Stomach smooth muscle (tissue), 2 donors: ENCODE results near the gene LBHD2.
"Not testable (repeated sequence)": the region's sequence is repeated elsewhere in the genome, so short reads cannot be mapped to it uniquely, and the experiment has no call there.

ENCODE experiments used
- H3K27ac ChIP-seq: one replicate; pipeline ENCODE4 v1.7.0; 2013; ENCODE audit warnings: mild to moderate bottlenecking, low read length, inconsistent platforms
- H3K27me3 ChIP-seq, 2 donors: one replicate each; pipeline ENCODE4 v1.7.0; 2013; ENCODE audit warnings: low read length in 2 of 2; ENCODE audit not compliant: insufficient read depth in 2 of 2, control insufficient read depth in 1 of 2
- H3K36me3 ChIP-seq, 2 donors: one replicate each; pipeline ENCODE4 v1.7.0; 2013; ENCODE audit warnings: low read length in 2 of 2; ENCODE audit not compliant: control insufficient read depth in 2 of 2, insufficient read depth in 2 of 2
- H3K4me1 ChIP-seq: one replicate; pipeline ENCODE4 v1.7.0; 2013; ENCODE audit warnings: low read length; ENCODE audit not compliant: control insufficient read depth, insufficient read depth
- H3K4me3 ChIP-seq, 2 donors: one replicate each; pipeline ENCODE4 v1.7.0; 2013; ENCODE audit warnings: low read length in 2 of 2
- H3K9ac ChIP-seq, 2 donors: one replicate each; pipeline ENCODE4 v1.7.0; 2013; ENCODE audit warnings: low read length in 2 of 2, mild to moderate bottlenecking in 1 of 2
- H3K9me3 ChIP-seq, 2 donors: one replicate each; pipeline ENCODE4 v1.7.0; 2013; ENCODE audit warnings: low read length in 2 of 2; ENCODE audit not compliant: control insufficient read depth in 2 of 2
- donor health status: healthy.
- donor health status: Pancreatic carcinoma.

LBHD2 gene

GRCh38 chr14:103116636-103117035 is 32.6 kb downstream of the LBHD2 start:
- no peaks in the 10 kb centered on the region for H3K9me3 ChIP-seq
- peaks cover 23% of the 10 kb centered on the region for H3K4me1 ChIP-seq
- H3K27me3 ChIP-seq: peaks cover 4 to 5% of the 10 kb centered on the region in 2 donors

GRCh38 chr14:103117499-103117898 is 33.5 kb downstream of the LBHD2 start:
- H3K27ac ChIP-seq, H3K36me3 ChIP-seq, H3K4me3 ChIP-seq, H3K9me3 ChIP-seq, H3K9ac ChIP-seq: not testable (repeated sequence)
- Histone ChIP-seq H3K27me3 (peaks cover 8 to 11% of the 10 kb centered on the region in 2 donors), H3K4me1 (peaks cover 29% of the 10 kb centered on the region)

More at GRCh38 chr14:103116636-103117035, 32.6 kb downstream of the LBHD2 start:
- no peak overlapping the region for H3K9ac ChIP-seq
- H3K27ac ChIP-seq: no peak overlapping the region
- no peaks in the 10 kb centered on the region for H3K36me3 ChIP-seq
- no peak overlapping the region for H3K4me3 ChIP-seq

- peaks cover 33% of the 10 kb centered on the region for H3K4me1 ChIP-seq
- H3K4me3 ChIP-seq: no peak overlapping the region
- no peaks in the 10 kb centered on the region for H3K36me3 ChIP-seq
- no peak overlapping the region for H3K9ac ChIP-seq
- H3K27ac ChIP-seq: peak overlapping the region; percentile 60
- H3K9me3 ChIP-seq: no peaks in the 10 kb centered on the region
- peaks cover 12 to 17% of the 10 kb centered on the region in 2 donors for H3K27me3 ChIP-seq
These were observed 34.1 kb downstream of the LBHD2 start for GRCh38 chr14:103118018-103118662.

- Histone ChIP-seq H3K9me3 (no peaks in the 10 kb centered on the region), H3K27me3 (peaks cover 14 to 23% of the 10 kb centered on the region in 2 donors), H3K9ac (no peak overlapping the region), H3K36me3 (no peaks in the 10 kb centered on the region), H3K4me1 (peaks cover 34% of the 10 kb centered on the region), H3K27ac (peak overlapping the region; percentile 60), H3K4me3 (no peak overlapping the region)
These were observed 34.8 kb downstream of the LBHD2 start for GRCh38 chr14:103118663-103119404.

- not testable (repeated sequence) for H3K9ac ChIP-seq, H3K4me3 ChIP-seq, H3K36me3 ChIP-seq, H3K9me3 ChIP-seq, H3K27ac ChIP-seq
- Histone ChIP-seq H3K4me1 (peaks cover 41% of the 10 kb centered on the region), H3K27me3 (peaks cover 20 to 29% of the 10 kb centered on the region in 2 donors)
These were observed 35.5 kb downstream of the LBHD2 start for GRCh38 chr14:103119527-103119926.

- no peaks in the 10 kb centered on the region for H3K36me3 ChIP-seq
- peaks cover 32 to 34% of the 10 kb centered on the region in 2 donors for H3K27me3 ChIP-seq
- peak overlapping the region in 1 of 2 donors; percentile 21 for H3K9ac ChIP-seq
- H3K4me1 ChIP-seq: peaks cover 56% of the 10 kb centered on the region
- peak overlapping the region; percentile 70 for H3K27ac ChIP-seq
- H3K9me3 ChIP-seq: no peaks in the 10 kb centered on the region
- H3K4me3 ChIP-seq: peak overlapping the region in 1 of 2 donors; percentile 44
These were observed 37.3 kb downstream of the LBHD2 start for GRCh38 chr14:103121121-103121845.

- Histone ChIP-seq H3K36me3 (no peaks in the 10 kb centered on the region), H3K4me3 (peak overlapping the region; percentile 46 to 57), H3K9me3 (no peaks in the 10 kb centered on the region), H3K9ac (peak overlapping the region in 1 of 2 donors; percentile 47), H3K27ac (peak overlapping the region; percentile 70), H3K4me1 (peaks cover 63% of the 10 kb centered on the region), H3K27me3 (peaks cover 32 to 37% of the 10 kb centered on the region in 2 donors)
These were observed 38.0 kb downstream of the LBHD2 start for GRCh38 chr14:103121846-103122584.

- Histone ChIP-seq H3K9me3 (no peaks in the 10 kb centered on the region), H3K4me3 (peak overlapping the region; percentile 46 to 57), H3K27ac (peak overlapping the region; percentile 70), H3K9ac (peak overlapping the region in 1 of 2 donors; percentile 47), H3K4me1 (peaks cover 67% of the 10 kb centered on the region), H3K27me3 (peaks cover 32 to 37% of the 10 kb centered on the region in 2 donors), H3K36me3 (no peaks in the 10 kb centered on the region)
These were observed 38.6 kb downstream of the LBHD2 start for GRCh38 chr14:103122585-103122946.

- H3K4me3 ChIP-seq: peak within 1 kb of the TSS; percentile 49 to 68
- peaks cover 32 to 37% of the 10 kb centered on the region in 2 donors for H3K27me3 ChIP-seq
- H3K9me3 ChIP-seq: no peaks in the 10 kb centered on the region
- peaks cover 73% of the 10 kb centered on the region for H3K4me1 ChIP-seq
- H3K36me3 ChIP-seq: no peaks in the 10 kb centered on the region
- H3K9ac ChIP-seq: peak within 1 kb of the TSS in 1 of 2 donors; percentile 60
- peak within 1 kb of the TSS; percentile 70 for H3K27ac ChIP-seq
These were observed 39.1 kb downstream of the LBHD2 start, which contains the start of gene TNFAIP2 for GRCh38 chr14:103122947-103123633. TNFAIP2 (plus strand) TSS chr14:103123461; CDS start chr14:103126458, 2,997 bp downstream.
